ENCODE data around the gene TNIK. TPM values are rescaled to one million over a fixed set of nuclear protein-coding genes. Genes with fewer than 3 reads are reported as not detected.

The TNIK gene
- total RNA-seq, 1 donor from 2014 or later = 76.7 TPM

GRCh38 chr3:171186817-171187500, 273.2 kb downstream of the TNIK start:
- DNase-seq = no peak

GRCh38 chr3:171186383-171186782, 273.8 kb downstream of the TNIK start:
- DNase-seq = no peak

GRCh38 chr3:171185959-171186358, 274.2 kb downstream of the TNIK start:
- DNase-seq = no peak

GRCh38 chr3:171184372-171184771, 275.8 kb downstream of the TNIK start:
- DNase-seq = no peak

- DNase-seq = peak; percentile 21
Measured at GRCh38 chr3:171183042-171183441, 277.2 kb downstream of the TNIK start.

- no peak for DNase-seq
Measured at GRCh38 chr3:171181907-171182690, 278.1 kb downstream of the TNIK start.

GRCh38 chr3:171178714-171179113, 281.5 kb downstream of the TNIK start:
- no peak for DNase-seq

GRCh38 chr3:171177553-171177952, 282.7 kb downstream of the TNIK start:
- no peak for DNase-seq

GRCh38 chr3:171177056-171177455, 283.1 kb downstream of the TNIK start:
- no peak for DNase-seq

GRCh38 chr3:171176244-171176933, 283.8 kb downstream of the TNIK start:
- DNase-seq = no peak

GRCh38 chr3:171175741-171176234, 284.4 kb downstream of the TNIK start:
- DNase-seq = no peak

- peak; percentile 80 for DNase-seq
Measured at GRCh38 chr3:171173736-171174135, 286.5 kb downstream of the TNIK start.

GRCh38 chr3:171172070-171172469, 288.1 kb downstream of the TNIK start:
- DNase-seq = no peak

GRCh38 chr3:171169866-171170265, 290.3 kb downstream of the TNIK start:
- DNase-seq = no peak

- no peak for DNase-seq
Measured at GRCh38 chr3:171169443-171169842, 290.8 kb downstream of the TNIK start.

- DNase-seq = no peak
Measured at GRCh38 chr3:171168551-171168950, 291.7 kb downstream of the TNIK start.

- DNase-seq = no peak
Measured at GRCh38 chr3:171168086-171168485, 292.1 kb downstream of the TNIK start.

- DNase-seq = no peak
Measured at GRCh38 chr3:171165983-171166382, 294.2 kb downstream of the TNIK start.

GRCh38 chr3:171165499-171165921, 294.7 kb downstream of the TNIK start:
- no peak for DNase-seq

GRCh38 chr3:171164067-171164465, 296.1 kb downstream of the TNIK start:
- no peak for DNase-seq

- no peak for DNase-seq
Measured at GRCh38 chr3:171163101-171164066, 296.8 kb downstream of the TNIK start.

- no peak for DNase-seq
Measured at GRCh38 chr3:171160325-171160724, 299.9 kb downstream of the TNIK start.
